HepG2 (cell line): ENCODE measurements around the gene INTS6.

ENCODE experiments used
- NFIC ChIP-seq: IDR thresholded peaks from 2 replicates; pipeline ENCODE4 v1.6.1; 2012; ENCODE audit warnings: mild to moderate bottlenecking, low read length, inconsistent platforms
- ZBTB44 ChIP-seq: sonication (generic); formaldehyde crosslinking; IDR thresholded peaks from 2 replicates; pipeline ENCODE4 v1.4.0; 2020; ENCODE audit warnings: missing genetic modification reagents
- TF ChIP-seq, protein P1 (sequence below): sonication (generic); formaldehyde crosslinking; IDR thresholded peaks from 2 replicates; pipeline ENCODE4 v1.4.0; 2020; ENCODE audit warnings: missing genetic modification reagents
- TF ChIP-seq, protein P2 (sequence below): sonication (generic); formaldehyde crosslinking; IDR thresholded peaks from 2 replicates; pipeline ENCODE4 v1.4.0; 2020; ENCODE audit warnings: missing genetic modification reagents
- TF ChIP-seq, protein P3 (sequence below): sonication (generic); formaldehyde crosslinking; IDR thresholded peaks from 2 replicates; pipeline ENCODE4 v1.5.1; 2020; ENCODE audit warnings: mild to moderate bottlenecking, missing genetic modification reagents, moderate library complexity

DNA sequence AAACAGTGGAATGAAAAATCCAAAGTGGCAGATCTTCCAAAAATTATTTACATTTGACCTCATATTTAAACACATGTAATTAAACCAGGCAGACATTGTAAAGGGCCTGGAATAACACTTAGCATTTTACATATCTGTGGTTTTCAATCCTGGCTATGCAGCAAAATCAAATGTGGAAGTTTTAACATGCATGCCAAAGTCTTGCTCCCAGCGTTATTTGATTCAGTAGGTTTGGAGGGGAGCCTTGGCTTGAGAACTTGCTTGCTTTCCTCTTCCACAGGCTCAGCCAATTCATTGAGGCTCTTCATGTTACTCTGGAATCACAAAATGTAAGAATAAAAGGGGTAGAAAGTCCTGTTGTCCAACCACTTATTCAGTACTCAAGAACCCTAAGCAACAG, 42.5 kb upstream of the INTS6 start:
- TF ChIP-seq NFIC (no peak), ZBTB44 (CRISPR knock-in tag) (no peak)
- TF ChIP-seq, protein P1, sequence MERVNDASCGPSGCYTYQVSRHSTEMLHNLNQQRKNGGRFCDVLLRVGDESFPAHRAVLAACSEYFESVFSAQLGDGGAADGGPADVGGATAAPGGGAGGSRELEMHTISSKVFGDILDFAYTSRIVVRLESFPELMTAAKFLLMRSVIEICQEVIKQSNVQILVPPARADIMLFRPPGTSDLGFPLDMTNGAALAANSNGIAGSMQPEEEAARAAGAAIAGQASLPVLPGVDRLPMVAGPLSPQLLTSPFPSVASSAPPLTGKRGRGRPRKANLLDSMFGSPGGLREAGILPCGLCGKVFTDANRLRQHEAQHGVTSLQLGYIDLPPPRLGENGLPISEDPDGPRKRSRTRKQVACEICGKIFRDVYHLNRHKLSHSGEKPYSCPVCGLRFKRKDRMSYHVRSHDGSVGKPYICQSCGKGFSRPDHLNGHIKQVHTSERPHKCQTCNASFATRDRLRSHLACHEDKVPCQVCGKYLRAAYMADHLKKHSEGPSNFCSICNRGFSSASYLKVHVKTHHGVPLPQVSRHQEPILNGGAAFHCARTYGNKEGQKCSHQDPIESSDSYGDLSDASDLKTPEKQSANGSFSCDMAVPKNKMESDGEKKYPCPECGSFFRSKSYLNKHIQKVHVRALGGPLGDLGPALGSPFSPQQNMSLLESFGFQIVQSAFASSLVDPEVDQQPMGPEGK (CRISPR knock-in tag): no peak
- TF ChIP-seq, protein P2, sequence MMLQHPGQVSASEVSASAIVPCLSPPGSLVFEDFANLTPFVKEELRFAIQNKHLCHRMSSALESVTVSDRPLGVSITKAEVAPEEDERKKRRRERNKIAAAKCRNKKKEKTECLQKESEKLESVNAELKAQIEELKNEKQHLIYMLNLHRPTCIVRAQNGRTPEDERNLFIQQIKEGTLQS (CRISPR knock-in tag): no peak
- TF ChIP-seq, protein P3, sequence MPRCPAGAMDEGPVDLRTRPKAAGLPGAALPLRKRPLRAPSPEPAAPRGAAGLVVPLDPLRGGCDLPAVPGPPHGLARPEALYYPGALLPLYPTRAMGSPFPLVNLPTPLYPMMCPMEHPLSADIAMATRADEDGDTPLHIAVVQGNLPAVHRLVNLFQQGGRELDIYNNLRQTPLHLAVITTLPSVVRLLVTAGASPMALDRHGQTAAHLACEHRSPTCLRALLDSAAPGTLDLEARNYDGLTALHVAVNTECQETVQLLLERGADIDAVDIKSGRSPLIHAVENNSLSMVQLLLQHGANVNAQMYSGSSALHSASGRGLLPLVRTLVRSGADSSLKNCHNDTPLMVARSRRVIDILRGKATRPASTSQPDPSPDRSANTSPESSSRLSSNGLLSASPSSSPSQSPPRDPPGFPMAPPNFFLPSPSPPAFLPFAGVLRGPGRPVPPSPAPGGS: no peak
